ENCODE measurements around the gene CCDC134. TPM values are rescaled to one million over a fixed set of nuclear protein-coding genes. Genes with fewer than 3 reads are reported as not detected.

The CCDC134 gene
- total and polyA plus RNA-seq, 9 of the 15 experiments (the other 6 are each of a cell fraction or from before 2014, with no cell fraction given) = 0.56 to 11.9 (median 5.3) TPM

- BruUV-seq (replicated peaks) = no TSS peak
- intact Hi-C loops (cut with micrococcal nuclease) = no loop called here
- WGBS (ENCODE audit: insufficient coverage, low coverage, missing lambda C conversion rate) = no CpG with 5 or more reads among the region's 4 CpGs
- DNase-seq (ENCODE audit: extremely low read depth in 1 of 4, low spot score in 3 of 4) (no peak), FAIRE-seq (no peak), ATAC-seq (no peak)
- no peaks in the 10 kb centered on the region; a peak in 1 of 5 replicates for H3K4me1 ChIP-seq (replicated peaks in 1 of 2; ENCODE audit: control insufficient read depth in 2 of 2, insufficient read depth in 2 of 2, low read length in 2 of 2)
- in situ Hi-C loops (cut with MboI) = no loop called here
- no peaks in the 10 kb centered on the region for H3K27me3 ChIP-seq (ENCODE audit: control insufficient read depth in 2 of 2, insufficient read depth in 2 of 2, low read length in 2 of 2)
- peaks cover 11% of the 10 kb centered on the region for H3K79me2 ChIP-seq (ENCODE audit: control insufficient read depth, insufficient read depth, low read length)
- no peak overlapping the region for H3K9ac ChIP-seq (ENCODE audit: insufficient read depth in 1 of 2, low read depth in 2 of 2, low read length in 2 of 2)
- H3K27ac ChIP-seq (ENCODE audit: extremely low read depth, low read depth, low read length) = no peak overlapping the region
- H2AFZ ChIP-seq (ENCODE audit: low read depth, low read length) = no peak overlapping the region
- TF ChIP-seq ZNF133 (CRISPR knock-in tag; IDR thresholded peaks at IDR 0.05) (no peak), CBX2 (IDR thresholded peaks at IDR 0.05; ENCODE audit: insufficient read depth, low read length, poor library complexity, severe bottlenecking) (no peak), HINFP (tag; conservative IDR thresholded peaks at IDR 0.05; ENCODE audit: low read depth) (no peak), ARNT (IDR thresholded peaks at IDR 0.05) (no peak), CTBP1 (IDR thresholded peaks at IDR 0.05; ENCODE audit: borderline replicate concordance) (no peak), TBP (optimal IDR thresholded peaks at IDR 0.05; ENCODE audit: low read depth, low read length) (no peak), SMARCB1 (IDR thresholded peaks at IDR 0.05; ENCODE audit: insufficient read length, low read depth) (no peak), HMGN3 (IDR thresholded peaks at IDR 0.05; ENCODE audit: borderline replicate concordance, extremely low read depth, insufficient read length, low read depth, low read length) (no peak), HDAC2 (IDR thresholded peaks at IDR 0.05) (no peak)
- H3K4me2 ChIP-seq (ENCODE audit: insufficient read depth, low read length) = no peak overlapping the region
- H3K36me3 ChIP-seq (ENCODE audit: control insufficient read depth, insufficient read depth, low read length) = peaks cover 81% of the 10 kb centered on the region
- ChIA-PET POLR2A (no interaction called here), CTCF (ENCODE audit: low intra/inter-chr PET ratio) (no interaction called here)
- no peaks in the 10 kb centered on the region for H3K9me1 ChIP-seq (ENCODE audit: control insufficient read depth, insufficient read depth, low read length)
- no peaks in the 10 kb centered on the region for H3K9me3 ChIP-seq (replicated peaks; ENCODE audit: control insufficient read depth, insufficient read depth, low read depth, low read length)
- H3K4me3 ChIP-seq = no peak overlapping the region
- peaks cover 6% of the 10 kb centered on the region; the same call in 1 of the 2 replicates for H4K20me1 ChIP-seq (replicated peaks; ENCODE audit: control insufficient read depth, insufficient read depth, low read length)
Measured at GRCh38 chr22:41870786-41871185, 70.3 kb downstream of the CCDC134 start.

All from K562 (cell line).